Lung (tissue), 12 donors: ENCODE results near the gene MIPOL1. TPM values are rescaled to one million over a fixed set of nuclear protein-coding genes. Genes with fewer than 3 reads are reported as not detected.
"Not testable (repeated sequence)": the region's sequence is repeated elsewhere in the genome, so short reads cannot be mapped to it uniquely, and the experiment has no call there.

Experiments used
- ATAC-seq: fragments of 200-7000 bp; cut with Tn5 transposase; one replicate; pipeline ENCODE4 v1.9.1; 2020; ENCODE audit warnings: moderate number of reproducible peaks; ENCODE audit not compliant: insufficient read depth, low FRiP score
- DNase-seq, 3 donors: peaks; one replicate each; pipeline ENCODE4 v3.0.0-alpha.2; 2013 to 2017
- H3K27ac ChIP-seq, 2 donors: one replicate each; pipeline ENCODE4 v1.5.1; 2013; ENCODE audit warnings: mild to moderate bottlenecking in 2 of 2, moderate library complexity in 2 of 2, control low read depth in 1 of 2, inconsistent platforms in 1 of 2, low read depth in 1 of 2, low read length in 1 of 2
- H3K27me3 ChIP-seq, 3 donors: one replicate each; pipeline ENCODE4 v1.5.1; 2013; ENCODE audit warnings: low read length in 2 of 3; ENCODE audit not compliant: control insufficient read depth in 3 of 3, insufficient read depth in 3 of 3
- H3K36me3 ChIP-seq, 4 donors: one replicate each; pipeline ENCODE4 v1.5.1; 2013; ENCODE audit warnings: low read length in 4 of 4, mild to moderate bottlenecking in 1 of 4, moderate library complexity in 1 of 4; ENCODE audit not compliant: control insufficient read depth in 4 of 4, insufficient read depth in 4 of 4
- H3K4me1 ChIP-seq, 5 donors: one replicate each; pipeline ENCODE4 v1.5.1; 2013; ENCODE audit warnings: low read length in 5 of 5, mild to moderate bottlenecking in 2 of 5, moderate library complexity in 1 of 5; ENCODE audit not compliant: control insufficient read depth in 5 of 5, insufficient read depth in 5 of 5
- H3K4me3 ChIP-seq: one replicate; pipeline ENCODE4 v1.5.1; 2013; ENCODE audit warnings: mild to moderate bottlenecking, control low read depth, moderate library complexity
- H3K9ac ChIP-seq, 2 donors: one replicate each; pipeline ENCODE4 v1.5.1; 2013; ENCODE audit warnings: low read length in 2 of 2, control low read depth in 1 of 2; ENCODE audit not compliant: insufficient read depth in 1 of 2
- H3K9me3 ChIP-seq, 4 donors: one replicate each; pipeline ENCODE4 v1.5.1; 2013; ENCODE audit warnings: low read length in 3 of 4, mild to moderate bottlenecking in 1 of 4, moderate library complexity in 1 of 4; ENCODE audit not compliant: control insufficient read depth in 4 of 4, insufficient read depth in 3 of 4
- CTCF ChIP-seq: IDR thresholded peaks from 2 replicates; pipeline ENCODE4 v1.5.1; 2012; ENCODE audit warnings: mild to moderate bottlenecking; ENCODE audit errors: control extremely low read depth, extremely low read depth
- WGBS, 2 donors: extraction: QIAGEN DNeasy Blood & Tissue Kit; methylation state at CpG; one replicate each; pipeline ENCODE4 v1.1.7; 2013; 5-methylcytosine and 5-hydroxymethylcytosine counted together
- polyA plus RNA-seq, 2 donors: library from polyadenylated mRNA; stranded (reverse); fragments of 200-250 nt; gene quantifications; one replicate each; pipeline ENCODE4 v1.2.1, GENCODE V29; 2013
- total RNA-seq, 2 donors: library from RNA; depleted of rRNA in 1 of 2; stranded (reverse); fragments of >200 nt in 1 of 2; gene quantifications; one replicate each; pipeline ENCODE4 v1.2.1, GENCODE V29; 2014 to 2021
- donor health status: control.
- donor health status: control.
- donor health status: Bipolar disorder and iron deficiency.
- donor health status: healthy.
- donor health status: DM: yes; HTN: yes; CAD: no.

MIPOL1 gene
- total and polyA plus RNA-seq, 4 donors = 2.3 to 49.9 (median 7.0) TPM

- Histone ChIP-seq H3K36me3 (peaks cover 0 to 5% (median 1%) of the 10 kb centered on the region in 4 donors), H3K4me1 (peaks cover 0 to 5% (median 0%) of the 10 kb centered on the region in 5 donors), H3K27me3 (no peaks in the 10 kb centered on the region), H3K4me3 (no peak overlapping the region), H3K27ac (no peak overlapping the region), H3K9ac (no peak overlapping the region), H3K9me3 (peaks cover 0 to 7% (median 3%) of the 10 kb centered on the region in 4 donors)
- ATAC-seq (no peak), DNase-seq (no peak)
- 93 to 96% methylated on average over 1 of the region's 1 CpG for WGBS, 2 donors
- TF ChIP-seq CTCF = no peak
These were observed 5.7 kb downstream of the MIPOL1 start for GRCh38 chr14:37203423-37203822.

GRCh38 chr14:37205623-37206605 is 8.2 kb downstream of the MIPOL1 start:
- not testable (repeated sequence) for H3K4me1 ChIP-seq, H3K9me3 ChIP-seq, ATAC-seq, H3K9ac ChIP-seq, H3K4me3 ChIP-seq, H3K36me3 ChIP-seq, DNase-seq, H3K27me3 ChIP-seq, H3K27ac ChIP-seq
- WGBS, 2 donors = 97% methylated on average over 7 of the region's 7 CpGs

GRCh38 chr14:37209617-37210016 is 11.9 kb downstream of the MIPOL1 start:
- not testable (repeated sequence) for ATAC-seq, DNase-seq, H3K9me3 ChIP-seq, H3K36me3 ChIP-seq, H3K9ac ChIP-seq, H3K4me3 ChIP-seq, H3K4me1 ChIP-seq, H3K27me3 ChIP-seq, H3K27ac ChIP-seq
- WGBS, 2 donors = 90 to 95% methylated on average over 2 of the region's 2 CpGs

GRCh38 chr14:37210448-37210847 is 12.7 kb downstream of the MIPOL1 start:
- TF ChIP-seq CTCF = no peak
- Histone ChIP-seq H3K4me3 (no peak overlapping the region), H3K4me1 (peaks cover 0 to 2% (median 0%) of the 10 kb centered on the region in 5 donors), H3K27me3 (no peaks in the 10 kb centered on the region), H3K9me3 (peaks cover 0 to 7% (median 4%) of the 10 kb centered on the region in 4 donors), H3K27ac (no peak overlapping the region), H3K36me3 (peaks cover 0 to 5% (median 0%) of the 10 kb centered on the region in 4 donors), H3K9ac (no peak overlapping the region)
- ATAC-seq (no peak), DNase-seq (no peak)
- WGBS, 2 donors = 92 to 97% methylated on average over 6 of the region's 6 CpGs
